NCI-H446 (cell line): ENCODE data around the gene C1orf53.
"Not testable (repeated sequence)": the region's sequence is repeated elsewhere in the genome, so short reads cannot be mapped to it uniquely, and the experiment has no call there.

Experiments used
- DNase-seq, 2 experiments: peaks; one replicate each; lab custom pipeline; 2025; lab: John Stamatoyannopoulos, UW

Gene C1orf53

DNA sequence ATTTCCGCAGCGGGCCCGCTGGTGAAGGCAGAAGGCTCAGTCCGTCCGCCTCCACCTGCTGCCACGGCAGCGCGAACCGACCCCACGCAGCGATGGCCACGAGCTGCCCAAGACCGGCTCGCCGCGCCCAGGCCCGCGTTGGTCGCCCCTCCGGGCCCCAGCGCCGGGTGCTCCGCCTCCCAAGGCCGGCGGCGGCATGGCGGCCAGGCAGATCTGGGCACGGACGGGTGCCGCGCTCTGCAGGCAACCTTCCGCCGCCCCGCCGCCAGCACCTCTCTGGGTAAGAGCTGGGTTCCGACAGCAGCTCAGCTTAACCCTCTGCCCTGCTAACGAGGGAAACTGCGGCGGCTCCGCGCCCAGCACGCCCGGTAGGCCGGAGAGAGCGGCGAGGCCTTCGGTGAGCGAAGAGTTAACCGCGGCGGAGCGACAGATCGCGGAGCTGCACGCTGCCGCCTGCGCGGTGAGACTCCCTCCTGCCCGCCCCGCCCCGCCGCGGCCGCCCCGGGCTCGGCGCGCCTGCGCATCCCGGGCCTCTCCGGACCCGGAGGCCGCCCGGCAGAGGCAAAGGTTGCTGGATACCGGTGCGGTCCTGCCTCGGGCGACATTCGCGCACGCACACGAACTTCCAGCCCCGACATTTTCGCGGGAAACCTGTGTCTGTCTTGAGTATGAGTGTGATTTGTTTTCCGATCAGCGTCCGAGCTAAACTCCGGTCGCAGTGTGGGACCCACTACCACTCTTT, at the start of gene C1orf53:
C1orf53 (plus strand) TSS at position 177 of the 742 bp plus-strand sequence; CDS start at position 197, 20 bp downstream.
- DNase-seq, result peak; percentile 80 to 94

DNA sequence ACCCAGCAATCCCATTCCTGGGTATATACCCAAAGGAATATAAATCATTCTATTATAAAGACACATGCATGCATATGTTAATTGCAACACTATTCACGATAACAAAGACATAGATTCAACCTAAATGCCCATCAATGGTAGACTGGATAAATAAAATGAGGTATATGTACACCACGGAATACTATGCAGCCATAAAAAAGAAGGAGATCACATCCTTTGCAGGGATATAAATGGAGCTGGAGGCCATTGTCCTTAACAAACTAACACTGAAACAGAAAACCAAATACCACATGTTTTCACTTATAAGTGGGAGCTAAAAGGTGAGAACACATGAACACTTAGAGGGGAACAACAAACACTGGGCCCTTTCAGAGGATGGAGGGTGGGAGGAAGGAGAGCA, 46.7 kb upstream of the C1orf53 start:
- DNase-seq, result not testable (repeated sequence)

DNA sequence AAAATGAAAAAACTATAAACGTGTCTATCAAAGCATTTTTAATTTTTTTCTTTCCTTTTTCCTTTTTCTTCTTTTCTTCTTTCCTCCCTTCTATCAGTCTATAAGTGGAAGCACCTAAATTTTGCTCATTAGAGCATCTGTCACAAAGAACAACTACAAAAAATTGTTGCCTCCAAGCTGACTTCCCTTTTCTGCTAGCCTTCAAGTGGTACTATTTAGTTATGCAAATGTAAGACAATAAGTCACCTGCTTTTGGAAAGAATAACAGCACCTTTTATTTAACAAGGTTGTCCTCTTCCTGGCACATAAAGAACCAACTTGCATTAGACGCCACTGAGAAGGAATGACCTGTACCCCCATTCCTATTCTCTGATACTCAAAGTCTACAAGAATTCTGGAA, 45.0 kb upstream of the C1orf53 start:
- DNase-seq, result no peak

DNA sequence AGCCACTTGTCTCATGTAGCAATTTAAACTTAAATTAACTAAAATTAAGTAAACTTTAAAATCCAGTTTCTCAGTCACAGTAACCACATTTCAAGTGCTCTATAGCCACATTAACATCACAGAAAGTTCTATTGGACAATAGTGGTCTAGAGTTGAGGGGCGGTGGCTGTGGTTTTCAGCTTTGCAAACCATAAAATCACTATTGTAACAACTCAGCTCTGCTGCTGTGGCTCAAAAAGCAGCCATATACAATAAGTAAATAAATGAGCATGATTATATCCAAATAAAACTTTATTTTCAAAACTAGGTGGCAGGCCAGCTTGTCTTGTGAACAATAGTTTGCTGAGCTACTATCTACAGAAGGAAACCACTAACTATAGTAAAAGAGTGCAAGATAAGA, 43.4 kb upstream of the C1orf53 start:
- no peak for DNase-seq

DNA sequence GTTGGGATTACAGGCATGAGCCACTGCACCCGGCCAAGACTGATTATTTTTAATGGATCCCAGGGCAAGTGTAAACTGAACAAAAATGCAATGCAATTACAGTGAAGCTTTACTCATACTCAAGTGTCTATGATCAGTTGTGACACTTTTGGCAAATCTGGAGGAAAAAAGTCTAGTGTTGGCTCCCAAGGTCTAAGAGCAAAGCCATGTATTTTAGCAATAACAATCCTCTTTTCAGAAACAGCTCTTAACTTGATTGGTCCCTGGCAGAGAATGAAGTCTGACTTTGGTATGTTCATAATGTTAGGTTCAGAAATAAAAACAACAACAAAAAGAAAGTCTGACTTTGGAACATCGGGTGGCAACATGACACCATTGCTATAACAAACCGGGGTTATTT, 40.2 kb upstream of the C1orf53 start:
- DNase-seq, result no peak

DNA sequence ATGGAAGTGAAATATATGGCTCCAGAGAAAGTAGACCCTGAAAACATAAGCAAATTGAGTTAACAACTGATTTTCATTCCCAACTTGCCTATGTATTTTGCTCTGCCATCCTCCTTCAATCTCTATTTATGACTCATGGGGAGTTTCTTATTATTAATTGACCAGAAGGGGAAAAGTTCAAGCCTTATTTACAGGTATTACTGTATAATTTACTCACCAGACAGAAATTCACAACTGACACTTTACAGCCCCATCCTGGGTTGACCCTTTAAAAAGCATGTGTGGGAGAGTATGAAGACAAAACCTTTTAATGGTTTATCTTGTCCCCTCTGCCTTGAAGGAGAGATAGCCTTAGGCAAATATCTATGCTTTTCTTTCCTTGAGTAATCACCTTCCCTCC, 39.8 kb upstream of the C1orf53 start:
- DNase-seq, result no peak

DNA sequence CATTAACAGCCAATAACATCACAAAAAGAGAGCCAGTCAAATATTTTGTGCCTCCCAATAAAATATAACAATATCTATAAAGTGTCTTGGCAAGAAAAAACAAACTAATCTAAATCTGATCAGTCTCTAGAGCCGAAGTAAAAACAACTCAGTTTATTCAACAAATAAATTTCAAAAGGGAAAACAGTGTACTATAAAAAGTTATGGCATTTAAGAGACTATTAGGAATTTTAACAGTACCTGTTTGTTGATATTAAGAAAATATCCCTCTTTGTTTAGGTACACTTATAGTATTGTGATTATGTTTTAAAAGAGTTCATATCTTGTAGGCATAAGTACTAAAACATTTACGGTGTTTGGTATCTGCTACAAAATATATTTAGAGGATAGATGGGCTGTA, 36.6 kb upstream of the C1orf53 start:
- DNase-seq, result no peak

DNA sequence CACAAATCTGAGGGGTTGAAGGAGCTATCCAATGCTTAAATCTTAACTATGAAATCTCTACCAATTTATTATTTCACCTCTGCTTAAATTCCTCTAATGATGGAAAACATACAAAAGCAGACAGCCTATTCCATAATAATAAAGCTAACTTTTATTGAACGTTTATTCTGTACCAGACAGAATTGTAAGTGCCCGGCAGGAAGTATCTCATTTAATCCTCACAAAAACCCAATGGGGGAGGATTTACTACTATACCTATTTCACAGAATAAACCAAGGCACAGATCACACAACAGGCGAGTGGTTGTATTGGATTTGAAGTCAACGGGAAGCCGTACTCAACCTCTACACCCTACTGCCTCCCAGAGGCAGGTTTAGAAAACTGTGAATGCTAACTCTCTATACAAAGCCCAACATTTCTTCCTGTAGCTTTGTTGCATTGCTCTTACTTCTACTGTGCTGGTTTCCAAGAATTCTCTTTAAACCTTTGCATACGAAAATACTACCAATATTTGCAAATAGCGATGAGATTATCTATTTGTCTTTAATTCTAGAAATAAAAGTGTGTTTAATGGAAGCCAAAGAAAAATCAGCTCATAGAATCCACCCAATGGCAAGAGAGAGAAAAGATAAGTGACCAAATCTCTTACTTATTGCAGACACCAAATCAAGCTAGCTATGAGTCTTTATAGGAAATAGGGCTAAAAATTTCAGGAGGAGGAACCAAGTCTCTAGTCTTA, 33.5 kb upstream of the C1orf53 start:
- peak; percentile 29 to 73 for DNase-seq

DNA sequence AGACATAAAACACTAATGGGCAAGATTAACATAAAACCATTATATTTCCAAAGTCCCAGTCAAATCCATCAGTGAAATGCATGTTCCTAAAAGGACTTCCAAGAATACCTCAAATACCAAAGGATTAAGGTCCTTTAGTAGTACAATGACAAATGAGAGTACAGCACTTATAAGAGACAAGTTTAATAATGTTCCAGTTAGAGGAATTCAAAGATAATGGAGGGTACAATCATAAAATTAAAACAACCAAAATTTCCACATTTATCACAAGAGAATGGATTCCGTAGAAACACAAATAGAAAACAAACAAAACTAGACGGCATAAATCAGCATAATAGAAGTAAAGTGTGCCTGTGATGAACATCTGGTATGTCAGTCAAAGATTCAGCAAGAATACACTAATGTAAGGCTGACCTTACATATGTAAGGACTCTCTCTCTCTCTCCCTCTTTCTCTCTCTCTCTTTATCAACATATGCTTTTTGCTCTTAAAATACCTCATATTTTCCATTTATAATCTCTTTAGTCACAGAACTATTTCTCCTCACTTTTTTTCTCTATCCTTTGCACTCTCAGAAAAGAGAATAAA, 32.8 kb upstream of the C1orf53 start:
- no peak for DNase-seq

DNA sequence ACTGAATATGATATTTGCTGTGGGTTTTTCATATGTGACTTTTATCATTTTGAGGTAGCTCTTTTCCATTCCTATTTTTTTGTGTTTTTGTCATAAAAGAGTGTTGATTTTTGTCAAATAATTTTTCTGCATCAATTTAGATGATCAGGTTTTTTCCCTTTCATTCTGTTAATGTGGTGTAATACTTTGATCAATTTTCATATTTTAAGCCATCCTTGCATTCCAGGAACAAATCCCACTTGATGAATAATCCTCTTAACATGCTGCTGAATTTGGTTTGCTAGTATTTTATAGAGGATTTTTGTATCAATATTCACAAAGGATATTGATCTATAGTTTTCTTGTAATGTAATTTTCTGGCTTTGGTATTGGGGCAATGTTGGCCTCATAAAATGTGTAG, 25.5 kb upstream of the C1orf53 start:
- DNase-seq, result no peak

DNA sequence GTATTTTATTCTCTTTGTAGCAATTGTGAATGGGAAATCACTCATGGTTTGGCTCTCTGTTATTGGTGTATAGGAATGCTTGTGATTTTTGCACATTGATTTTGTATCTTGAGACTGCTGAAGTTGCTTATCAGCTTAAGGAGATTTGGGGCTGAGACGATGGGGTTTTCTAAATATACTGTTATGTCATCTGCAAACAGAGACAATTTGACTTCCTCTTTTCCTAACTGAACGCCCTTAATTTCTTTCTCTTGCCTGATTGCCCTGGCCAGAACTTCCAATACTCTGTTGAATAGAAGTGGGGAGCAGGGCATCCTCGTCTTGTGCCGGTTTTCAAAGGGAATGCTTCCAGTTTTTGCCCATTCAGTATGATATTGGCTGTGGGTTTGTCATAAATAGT, 22.0 kb upstream of the C1orf53 start:
- DNase-seq, result not testable (repeated sequence)

DNA sequence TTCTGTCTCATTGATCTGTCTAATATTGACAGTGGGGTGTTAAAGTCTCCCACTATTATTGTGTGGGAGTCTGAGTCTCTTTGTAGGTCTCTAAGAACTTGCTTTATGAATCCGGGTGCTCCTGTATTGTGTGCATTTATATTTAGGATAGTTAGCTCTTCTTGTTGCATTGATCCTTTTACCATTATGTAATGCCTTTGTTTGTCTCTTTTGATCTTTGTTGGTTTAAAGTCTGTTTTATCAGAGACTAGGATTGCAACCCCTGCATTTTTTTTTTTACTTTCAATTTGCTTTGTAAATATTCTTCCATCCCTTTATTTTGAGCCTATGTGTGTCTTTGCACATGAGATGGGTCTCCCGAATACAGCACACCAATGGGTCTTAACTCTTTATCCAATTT, 20.2 kb upstream of the C1orf53 start:
- DNase-seq, result not testable (repeated sequence)

DNA sequence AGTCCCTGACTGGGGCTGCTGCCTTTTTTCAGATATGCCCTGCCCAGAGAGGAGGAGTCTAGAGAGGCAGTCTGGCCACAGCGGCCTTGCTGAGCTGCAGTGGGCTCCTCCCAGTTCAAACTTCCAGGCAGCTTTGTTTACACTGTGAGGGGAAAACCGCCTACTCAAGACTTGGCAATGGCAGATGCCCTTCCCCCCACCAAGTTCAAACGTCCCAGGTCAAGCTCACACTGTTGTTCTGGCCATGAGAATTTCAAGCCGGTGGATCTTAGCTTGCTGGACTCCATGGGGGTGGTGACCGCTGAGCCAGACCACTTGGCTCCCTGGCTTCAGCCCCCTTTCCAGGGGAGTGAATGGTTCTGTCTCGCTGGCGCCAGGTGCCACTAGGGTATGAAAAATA, 18.3 kb upstream of the C1orf53 start:
- DNase-seq, result no peak

DNA sequence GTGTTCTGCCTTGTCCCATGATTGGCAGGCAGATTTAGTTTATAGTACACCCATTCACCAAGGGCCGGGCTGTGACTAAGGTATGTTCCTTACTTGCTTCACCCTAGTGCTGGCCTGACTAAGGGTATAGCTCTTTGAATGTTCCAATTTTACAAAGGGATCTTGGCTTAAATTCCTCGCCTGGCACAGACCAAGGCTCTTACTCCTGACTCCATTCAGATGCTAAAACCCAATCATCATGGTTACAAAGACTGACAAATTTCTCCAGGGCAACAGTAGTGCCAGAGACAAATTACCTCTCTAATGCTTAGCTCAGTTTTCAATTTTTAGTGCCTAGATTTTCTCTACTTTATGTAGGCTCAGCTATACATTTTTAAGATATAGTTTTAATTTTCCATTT, 11.5 kb upstream of the C1orf53 start:
- DNase-seq, result no peak

DNA sequence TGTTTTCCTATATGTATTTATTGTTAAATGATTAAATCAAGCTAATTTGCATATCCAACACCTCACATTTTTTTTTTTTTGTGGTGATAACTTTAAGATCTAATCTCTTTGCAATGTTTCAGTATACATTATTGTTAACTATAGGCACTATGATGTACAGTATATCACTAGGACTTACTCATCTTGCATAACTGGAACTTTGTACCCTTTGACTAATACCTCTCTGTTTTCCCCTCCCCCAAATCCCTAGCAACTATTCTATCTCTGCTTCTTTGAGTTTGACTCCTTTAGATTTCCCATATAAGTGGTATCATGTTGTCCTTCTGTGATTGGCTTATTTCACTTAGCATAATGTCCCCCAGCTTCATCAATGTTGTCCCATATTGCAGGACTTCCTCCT, 9.7 kb upstream of the C1orf53 start:
- no peak for DNase-seq

DNA sequence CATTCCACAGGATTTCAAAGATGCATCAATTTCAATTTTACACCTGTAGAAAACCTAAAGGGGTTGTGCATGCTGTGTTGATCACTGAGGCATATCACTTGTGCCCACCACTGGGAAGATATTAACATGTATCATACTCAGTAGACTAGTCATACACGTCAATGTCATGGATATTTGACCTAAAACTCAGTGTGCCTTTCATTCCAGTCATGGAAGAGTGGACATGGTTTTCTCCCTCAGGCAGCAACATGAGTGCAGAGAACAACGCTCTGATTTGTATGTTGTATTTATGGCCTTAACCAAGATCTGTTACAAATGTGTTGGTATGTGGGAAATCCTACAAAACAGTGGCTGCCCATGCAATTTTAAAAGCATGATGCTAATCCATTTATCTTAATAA, 6.1 kb upstream of the C1orf53 start:
- no peak for DNase-seq

DNA sequence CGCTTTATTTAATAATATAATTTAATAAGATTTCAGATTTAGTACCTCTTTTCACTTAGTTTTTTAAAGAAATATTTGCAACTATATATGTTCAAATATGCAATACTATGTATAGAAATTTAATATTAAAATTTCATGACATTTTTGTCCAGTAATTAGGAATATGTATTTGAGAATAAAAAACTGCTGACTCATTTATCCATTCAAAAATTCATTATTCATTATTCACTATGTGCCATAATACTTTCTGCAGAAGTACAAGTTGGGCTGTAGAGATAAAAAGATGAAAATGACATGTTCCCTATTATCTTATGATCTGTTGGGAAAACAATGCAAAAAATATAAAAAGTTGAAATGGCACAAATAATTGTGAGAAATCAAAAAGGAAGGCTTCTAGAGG, 3.4 kb upstream of the C1orf53 start:
- DNase-seq, result no peak

DNA sequence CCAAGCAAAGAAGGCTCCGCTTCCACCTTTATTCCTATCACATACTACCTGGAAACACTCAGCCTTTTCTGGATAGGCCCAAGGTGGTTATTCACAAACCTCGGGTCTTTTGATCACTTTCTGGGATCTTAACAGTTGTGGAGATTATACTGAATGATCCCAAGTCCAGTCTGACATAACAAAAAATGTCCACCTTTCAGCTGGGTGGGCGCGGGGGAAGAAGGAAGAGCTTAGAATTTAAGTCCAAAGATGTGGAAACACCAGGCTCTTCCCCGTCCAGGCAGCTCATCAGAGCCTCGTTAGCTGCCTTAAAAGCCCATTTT, 338 bp upstream of the C1orf53 start:
- DNase-seq, result no peak

DNA sequence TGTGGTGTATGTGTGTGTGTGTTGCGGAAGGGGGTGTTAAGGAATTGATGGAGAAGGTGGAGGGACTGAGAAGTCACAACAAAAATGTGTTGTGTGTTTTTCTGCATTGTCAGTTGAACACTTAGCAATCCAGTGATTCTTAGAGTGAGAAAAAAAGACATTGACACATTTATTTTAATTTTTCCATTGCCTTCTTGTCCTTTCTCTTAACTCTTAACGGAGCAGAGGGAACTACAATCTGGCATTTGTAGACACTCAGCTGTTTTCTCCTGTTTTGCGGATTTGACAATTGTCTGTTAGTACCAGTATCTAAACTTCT, 725 bp downstream of the C1orf53 start:
- DNase-seq, result no peak

DNA sequence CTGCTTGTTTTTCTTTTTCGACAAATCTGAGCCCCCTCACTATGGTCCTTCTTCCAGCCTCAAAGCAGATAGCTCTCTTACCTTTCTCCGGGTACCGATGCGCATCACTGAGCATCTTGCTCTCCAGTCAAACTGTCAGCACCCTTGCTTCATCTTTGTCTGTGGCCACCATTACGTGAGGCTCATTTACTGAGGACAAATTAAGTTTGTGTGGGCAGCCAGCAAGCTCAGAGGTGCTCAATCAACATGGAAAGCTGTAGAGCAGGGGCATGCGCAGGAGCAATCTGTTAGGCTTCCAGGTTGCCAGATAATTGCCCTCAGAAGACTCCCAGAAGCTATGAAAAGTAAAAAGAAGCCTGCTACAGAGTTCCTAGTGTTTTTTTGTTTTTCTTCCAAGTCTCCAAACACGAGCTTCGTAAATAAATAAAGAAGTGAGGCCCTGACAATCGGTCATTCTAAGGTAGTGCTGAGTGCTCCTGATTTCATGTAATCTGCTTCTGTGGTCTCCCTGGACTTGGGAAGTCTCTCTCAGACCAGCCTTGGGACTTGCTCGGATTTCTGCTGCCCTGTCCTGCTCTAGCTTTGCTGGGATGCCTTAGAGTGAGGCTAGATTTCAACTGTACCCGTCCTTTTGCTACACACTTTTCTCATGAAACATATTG, 1.8 kb downstream of the C1orf53 start:
- DNase-seq, result peak in 1 of 2 experiments; percentile 28

DNA sequence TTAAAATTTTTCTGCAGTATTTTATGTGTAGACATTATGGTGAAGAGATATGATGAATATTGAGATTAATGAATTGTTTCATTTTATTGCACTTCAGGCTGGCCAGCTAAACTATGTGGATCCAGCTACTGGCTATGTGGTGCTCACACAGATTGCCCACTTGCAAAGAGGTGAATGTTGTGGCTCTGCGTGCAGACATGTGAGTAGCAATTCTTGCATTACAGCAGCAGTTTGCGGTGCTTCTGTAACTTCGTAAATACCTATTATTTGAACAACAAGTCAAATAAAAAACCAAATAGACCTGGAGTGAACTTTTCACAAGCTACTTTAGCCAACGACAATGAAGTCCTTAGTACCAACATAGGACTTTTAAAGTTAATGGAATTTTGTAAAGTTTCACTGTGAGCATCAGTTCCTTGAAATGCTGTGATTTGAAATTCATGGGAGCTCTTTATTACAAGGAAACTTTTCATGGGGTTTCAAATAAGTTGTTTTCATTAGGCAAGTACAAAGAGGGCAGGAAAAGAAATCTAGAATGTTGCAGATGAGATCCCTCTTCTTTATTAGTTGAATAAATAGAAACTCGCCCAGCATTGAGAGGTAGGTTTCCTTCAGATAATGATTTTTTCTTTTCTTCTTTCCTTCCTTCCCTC, 3.4 kb downstream of the C1orf53 start:
- no peak for DNase-seq

DNA sequence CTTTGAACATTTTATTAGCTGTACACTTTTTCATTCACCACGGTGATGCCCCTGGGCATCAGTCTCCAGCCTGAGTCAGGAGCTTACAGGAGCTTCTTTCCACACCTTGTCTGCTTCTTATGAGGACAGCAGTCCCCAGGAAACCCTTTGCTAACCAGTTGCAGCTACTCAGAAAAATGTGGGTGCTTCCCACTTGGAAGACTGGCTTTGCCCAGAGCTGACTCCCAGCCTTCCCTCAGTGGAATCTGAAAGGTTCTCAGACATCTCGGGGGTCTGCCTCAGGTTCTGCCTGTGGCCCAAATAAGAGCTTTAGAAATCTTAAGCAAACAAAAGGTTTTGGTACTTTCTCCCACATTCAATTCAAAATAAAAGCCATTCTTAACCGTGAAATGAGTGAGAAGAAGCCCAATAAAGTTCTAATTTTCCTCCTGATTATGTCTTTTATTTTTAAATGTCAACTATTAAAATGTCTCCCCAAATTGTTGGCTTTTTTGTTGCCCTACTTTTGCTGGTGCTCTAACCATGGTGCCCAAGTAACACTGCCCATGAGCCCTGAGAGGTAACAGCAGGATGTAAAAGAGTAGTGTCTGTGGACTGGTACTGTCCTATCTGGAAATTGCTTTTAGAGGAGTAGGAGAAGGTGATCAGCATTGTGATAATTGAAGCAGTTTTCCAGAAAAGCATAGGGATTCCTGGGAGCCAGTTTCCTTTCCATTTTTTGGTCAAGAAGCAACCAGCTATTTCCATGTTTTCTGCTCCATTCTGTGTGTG, 5.6 kb downstream of the C1orf53 start:
- no peak for DNase-seq
